Right renal pelvis (tissue), 4 donors: Measurements from ENCODE around the gene AQP12A. TPM values are rescaled to one million over a fixed set of nuclear protein-coding genes. Genes with fewer than 3 reads are reported as not detected.

Experiments
- DNase-seq, 4 donors: peaks; one replicate each; pipeline ENCODE4 v3.0.0-alpha.2; 2013; ENCODE audit warnings: low read depth in 4 of 4, low spot score in 3 of 4, missing footprints in 1 of 4
- polyA plus RNA-seq, 4 donors: library from polyadenylated mRNA; unstranded; fragments of 120-200 nt; gene quantifications; one replicate each; pipeline ENCODE4 v1.2.1, GENCODE V29; 2013; ENCODE audit not compliant: insufficient read length in 4 of 4

The AQP12A gene
- polyA plus RNA-seq, 4 donors = 0.97 to 1.6 (median 1.0) TPM; not detected in 1

GRCh38 chr2:240703417-240704341, 12.0 kb downstream of the AQP12A start:
- DNase-seq = no peak

- no peak for DNase-seq
These were observed 13.0 kb downstream of the AQP12A start for GRCh38 chr2:240704651-240705050.

- no peak for DNase-seq
These were observed 13.6 kb downstream of the AQP12A start for GRCh38 chr2:240705204-240705791.

DNA sequence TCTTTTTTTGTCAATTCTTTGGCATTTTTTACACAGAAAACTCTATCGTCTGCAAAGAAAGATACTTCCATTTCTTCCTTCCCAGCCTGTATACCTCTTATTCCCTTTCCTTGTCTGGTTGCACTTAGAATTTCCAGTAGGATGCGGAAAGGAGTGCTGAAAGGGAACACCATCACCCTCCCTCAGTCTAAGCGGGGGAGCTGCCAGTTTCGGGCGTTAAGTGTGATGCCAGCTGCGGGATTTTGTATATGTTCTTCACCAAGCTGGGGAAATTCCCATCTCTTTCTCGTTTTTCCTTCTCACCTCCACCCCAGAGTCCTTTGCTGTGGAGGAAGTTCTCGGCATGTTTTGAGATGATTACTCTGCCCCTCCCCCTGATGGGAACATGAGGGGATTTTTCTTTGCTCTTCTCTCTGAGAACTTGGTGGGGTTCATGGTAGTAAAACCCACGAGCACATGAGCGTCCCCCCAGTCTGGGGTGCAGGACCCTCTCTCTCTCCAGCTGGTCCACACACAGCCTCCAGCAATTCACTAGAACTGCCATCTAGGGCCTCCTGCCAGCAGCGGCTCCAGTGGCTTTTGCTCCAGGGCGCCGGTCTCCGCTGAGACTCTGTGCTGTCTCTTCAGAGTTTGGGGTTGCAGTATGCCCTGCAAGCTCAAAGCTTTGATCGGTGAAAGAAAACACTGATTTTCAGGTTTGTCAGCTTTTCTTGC, 15.5 kb downstream of the AQP12A start:
- no peak for DNase-seq

DNA sequence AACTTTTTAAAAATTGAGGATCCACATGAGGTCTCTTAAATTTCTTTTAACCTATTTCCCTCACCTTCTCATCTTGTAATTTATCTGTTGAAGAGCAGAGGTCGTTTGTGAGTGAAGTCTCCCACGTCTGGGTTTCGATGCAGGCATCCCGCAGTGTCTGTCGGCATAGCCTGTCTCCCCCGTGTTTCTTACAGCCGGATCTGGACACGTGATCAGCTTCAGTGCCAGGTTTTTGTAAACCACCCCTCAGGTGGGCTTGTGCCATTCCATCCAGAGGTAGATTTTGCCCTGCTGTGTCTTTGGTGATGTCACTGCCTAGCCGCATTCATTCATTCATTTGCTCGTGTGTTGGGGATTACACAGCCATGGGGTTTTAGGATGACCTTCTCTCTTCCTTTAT, 16.2 kb downstream of the AQP12A start:
- no peak for DNase-seq

- DNase-seq = no peak
These were observed 16.8 kb downstream of the AQP12A start for GRCh38 chr2:240708457-240708856.

DNA sequence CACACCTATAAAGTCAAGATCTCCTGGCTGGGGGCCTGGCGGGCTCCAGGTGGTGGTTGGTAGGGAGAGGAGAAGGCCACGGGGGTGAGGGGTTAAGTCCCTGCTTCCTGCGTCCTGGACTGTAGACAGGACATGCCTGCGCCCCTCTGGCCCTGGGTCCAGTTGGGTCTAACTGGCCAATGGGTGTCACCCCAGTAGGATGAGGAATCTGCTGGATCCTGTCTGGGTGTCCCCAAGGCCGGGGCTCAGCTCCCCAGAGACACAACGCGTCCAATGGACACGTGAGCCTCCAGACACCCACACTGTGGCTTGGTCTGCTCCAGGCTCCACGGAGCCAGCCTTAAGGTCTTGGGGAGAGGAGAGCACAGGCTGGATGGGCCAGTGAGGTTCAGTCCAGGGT, 19.6 kb downstream of the AQP12A start:
- DNase-seq = no peak

DNA sequence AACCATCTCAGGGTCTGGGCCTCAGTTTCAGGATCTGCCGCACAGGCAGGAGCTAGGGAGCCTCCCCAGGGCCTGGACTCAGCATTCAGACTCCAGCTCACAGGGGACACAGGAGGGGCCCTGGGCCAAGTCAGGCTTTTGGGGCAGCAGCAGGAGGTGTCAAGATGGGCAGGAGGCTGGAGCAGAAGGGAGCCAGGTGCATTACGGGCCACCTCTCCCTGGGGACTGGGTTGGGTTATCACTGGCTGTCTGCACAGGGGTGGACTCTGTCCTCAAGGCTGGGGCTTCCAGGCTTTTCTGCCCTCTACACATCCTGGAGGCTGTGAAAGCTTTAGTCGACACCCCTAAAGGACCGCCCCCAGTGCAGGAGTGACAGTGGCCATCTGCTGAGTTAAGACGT, 20.0 kb downstream of the AQP12A start:
- DNase-seq = no peak

GRCh38 chr2:240712121-240712520, 20.5 kb downstream of the AQP12A start:
- no peak for DNase-seq

GRCh38 chr2:240713071-240713927, 21.6 kb downstream of the AQP12A start:
- DNase-seq = no peak

- DNase-seq = no peak
These were observed 22.5 kb downstream of the AQP12A start for GRCh38 chr2:240713928-240714746.

DNA sequence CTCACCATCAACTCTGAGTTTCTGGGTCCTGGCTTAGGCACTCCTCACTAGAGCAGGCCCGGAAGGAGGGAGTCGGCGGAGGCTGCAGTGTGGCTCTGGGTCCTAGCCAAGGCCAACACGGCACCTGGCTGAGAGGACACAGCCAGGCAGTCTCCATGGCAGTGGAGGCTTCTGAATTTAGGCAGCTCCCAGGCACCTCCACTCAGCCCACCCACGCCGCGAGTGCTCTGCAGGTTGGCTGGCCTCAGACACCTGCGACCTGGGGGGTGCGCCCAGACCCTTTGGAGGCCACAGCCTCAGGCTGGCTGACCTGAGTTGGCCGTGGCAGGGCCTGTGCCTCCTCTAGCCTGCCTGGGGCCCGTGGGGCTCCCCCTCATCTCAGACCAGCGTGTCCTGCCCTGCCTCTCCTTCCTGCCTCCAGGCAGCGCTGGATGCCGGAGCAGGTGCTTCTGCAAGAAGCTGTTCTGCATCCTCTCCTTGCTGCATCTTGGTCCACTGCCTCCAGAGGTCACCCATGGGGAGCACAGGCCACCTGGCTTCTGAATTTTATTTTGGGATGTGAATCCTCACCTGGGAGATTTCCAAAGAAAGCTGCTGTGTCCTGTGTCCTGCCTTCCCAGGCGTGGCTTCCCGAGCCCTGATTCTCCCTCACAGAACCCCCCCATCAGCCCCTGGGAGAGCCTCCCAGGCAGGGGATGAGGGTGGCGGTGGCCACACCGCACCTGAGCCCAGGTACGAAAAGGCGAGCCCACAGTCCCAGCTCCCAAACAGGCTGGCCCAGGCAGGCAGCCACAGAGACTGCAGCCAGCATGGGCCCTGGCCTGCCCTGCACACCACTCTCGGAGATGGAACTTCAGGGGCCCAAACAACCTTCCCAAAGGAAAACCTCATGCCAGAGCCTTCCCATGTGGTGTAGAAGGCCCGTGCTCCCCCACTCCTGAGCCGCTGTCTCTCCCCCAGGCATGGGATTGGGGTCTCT, 23.4 kb downstream of the AQP12A start:
- DNase-seq = no peak

DNA sequence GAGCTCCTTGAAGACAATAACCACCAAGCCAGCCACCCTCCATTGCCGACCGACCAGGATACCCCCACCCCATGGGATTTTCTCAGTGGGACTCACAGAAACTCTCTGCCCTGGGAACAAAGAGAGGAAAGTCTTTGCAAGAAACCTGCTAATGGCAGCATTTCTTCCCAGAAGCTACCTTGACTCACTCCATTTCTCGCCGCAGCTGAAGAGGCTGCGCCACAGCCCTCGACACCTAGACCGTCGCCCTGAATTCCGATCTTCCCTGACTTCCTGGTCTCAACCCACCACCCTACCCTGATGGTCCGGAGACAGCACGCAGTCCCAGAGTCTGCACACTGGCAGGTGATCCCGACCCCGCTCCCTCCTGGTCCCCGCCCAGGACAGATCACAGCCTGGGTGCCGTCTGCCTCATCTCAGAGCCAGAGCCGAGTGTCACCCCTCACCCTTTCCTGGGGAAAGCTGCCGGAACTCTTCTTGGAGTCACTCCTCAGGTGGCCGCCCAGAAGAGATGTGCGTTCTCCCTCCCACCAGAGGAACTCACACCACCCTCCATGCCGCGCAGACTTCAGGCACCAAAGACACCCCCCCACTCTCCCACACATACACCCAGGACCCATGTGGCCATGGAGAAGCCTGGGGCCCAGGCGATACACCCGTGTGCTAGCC, 24.6 kb downstream of the AQP12A start:
- no peak for DNase-seq

- no peak for DNase-seq
These were observed 25.5 kb downstream of the AQP12A start for GRCh38 chr2:240717181-240717641.

DNA sequence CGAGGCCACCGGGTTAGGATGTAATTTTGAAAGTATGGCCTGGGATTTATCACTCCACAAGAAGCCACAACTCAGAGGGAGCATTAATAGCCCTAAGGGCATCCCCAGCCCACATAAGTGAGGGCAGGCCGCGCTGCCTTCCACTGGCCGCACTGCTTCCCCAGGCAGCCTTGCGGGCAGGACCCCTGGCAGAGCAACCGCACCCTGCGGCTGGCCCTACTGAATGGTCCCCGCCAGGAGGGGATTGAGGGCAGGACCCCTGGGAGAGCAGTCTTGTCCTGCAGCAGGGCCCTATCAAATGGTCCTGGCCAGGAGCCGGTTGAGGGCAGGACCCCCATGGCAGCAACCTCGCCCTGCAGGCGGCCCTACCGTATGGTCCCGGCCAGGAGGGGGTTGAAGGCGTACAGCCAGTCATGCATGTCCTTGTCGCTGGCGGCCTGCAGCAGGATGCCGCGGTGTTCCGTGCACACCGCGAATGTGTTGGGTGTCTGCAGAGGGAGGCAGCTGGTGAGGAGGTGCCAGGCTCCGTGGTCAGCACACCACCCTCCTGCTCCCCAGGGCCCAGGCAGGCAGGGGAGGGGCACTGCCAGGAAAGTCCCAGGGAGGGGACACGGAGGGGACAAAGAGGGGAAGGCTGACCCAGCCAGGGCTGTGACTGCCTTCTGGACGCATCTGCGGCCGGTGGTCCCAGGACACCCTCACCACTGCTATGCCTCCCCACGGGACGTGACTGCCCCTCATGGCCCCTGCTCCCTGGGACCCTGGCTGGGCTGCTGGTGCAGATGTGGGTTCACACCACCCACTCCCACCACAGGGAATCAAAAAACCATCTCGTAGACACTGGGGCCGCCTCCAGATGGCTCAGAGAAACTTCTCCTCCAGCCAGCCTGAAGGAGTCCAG, 26.3 kb downstream of the AQP12A start:
- no peak for DNase-seq

DNA sequence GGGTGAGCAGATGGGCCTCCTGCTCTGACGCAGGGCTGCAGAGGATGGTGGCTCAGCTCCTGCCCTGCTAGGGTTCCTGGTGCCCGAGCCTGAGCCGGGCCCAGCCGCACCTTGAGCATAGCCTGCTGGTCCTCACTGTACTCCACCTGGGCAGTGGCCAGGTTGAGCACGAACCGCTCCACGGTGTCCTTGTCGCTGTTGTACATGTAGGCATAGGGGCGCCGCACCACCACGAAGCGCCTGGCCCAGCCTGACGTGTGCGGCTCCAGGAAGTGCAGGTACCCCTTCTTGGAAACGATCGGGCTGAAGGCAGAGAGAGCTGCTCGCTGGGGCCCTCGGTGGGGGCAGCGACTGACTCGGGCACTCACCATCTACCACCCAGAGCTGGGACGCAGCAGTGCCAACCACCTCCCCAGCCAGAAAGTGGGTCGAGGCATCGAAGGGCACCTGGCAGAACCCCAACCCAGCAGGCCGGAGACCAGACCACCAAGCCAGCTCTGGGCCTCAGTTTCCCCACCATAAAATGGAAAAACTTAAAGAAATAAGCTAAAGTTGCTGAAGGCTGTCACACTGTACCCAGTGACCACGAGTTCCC, 27.3 kb downstream of the AQP12A start:
- DNase-seq = no peak
